GM18505 (cell line): ENCODE data around the gene MLNR.

ENCODE experiments used
- ATAC-seq: cut with Tn5 transposase; IDR thresholded peaks from one replicate; pipeline ENCODE4 v1.9.1; 2021; ENCODE audit not compliant: unreplicated experiment
- POLR2A ChIP-seq: IDR thresholded peaks from 4 replicates; pipeline ENCODE4 v1.6.1; 2011; ENCODE audit warnings: borderline replicate concordance; ENCODE audit not compliant: insufficient read depth, insufficient read length; ENCODE audit errors: extremely low read depth

MLNR gene

GRCh38 chr13:49220036-49220855, at the start of gene MLNR:
MLNR (plus strand) TSS chr13:49220338; CDS start chr13:49220338, 0 bp downstream.
- no peak for TF ChIP-seq POLR2A

GRCh38 chr13:49171359-49171758, 48.8 kb upstream of the MLNR start:
- no peak for TF ChIP-seq POLR2A
- no peak for ATAC-seq

More at GRCh38 chr13:49220036-49220855, at the start of gene MLNR:
- no peak for ATAC-seq

GRCh38 chr13:49183672-49184325, 36.3 kb upstream of the MLNR start:
- no peak for ATAC-seq
- no peak for TF ChIP-seq POLR2A

- TF ChIP-seq POLR2A, result no peak
- ATAC-seq, result no peak
Observed at GRCh38 chr13:49184621-49185020, 35.5 kb upstream of the MLNR start.

- no peak for ATAC-seq
- no peak for TF ChIP-seq POLR2A
Observed at GRCh38 chr13:49185264-49185663, 34.9 kb upstream of the MLNR start.

GRCh38 chr13:49190901-49191300, 29.2 kb upstream of the MLNR start:
- ATAC-seq, result no peak
- TF ChIP-seq POLR2A, result no peak

- ATAC-seq, result no peak
Observed at GRCh38 chr13:49206641-49207040, 13.5 kb upstream of the MLNR start.

GRCh38 chr13:49208619-49209018, 11.5 kb upstream of the MLNR start:
- ATAC-seq, result no peak
- no peak for TF ChIP-seq POLR2A

More at GRCh38 chr13:49206641-49207040, 13.5 kb upstream of the MLNR start:
- no peak for TF ChIP-seq POLR2A

GRCh38 chr13:49210114-49210513, 10.0 kb upstream of the MLNR start:
- TF ChIP-seq POLR2A, result no peak
- ATAC-seq, result no peak

- ATAC-seq, result no peak
- no peak for TF ChIP-seq POLR2A
Observed at GRCh38 chr13:49210669-49211068, 9.5 kb upstream of the MLNR start.

- no peak for TF ChIP-seq POLR2A
- ATAC-seq, result no peak
Observed at GRCh38 chr13:49213539-49213938, 6.6 kb upstream of the MLNR start.

GRCh38 chr13:49213997-49214916, 5.9 kb upstream of the MLNR start:
- ATAC-seq, result no peak
- TF ChIP-seq POLR2A, result no peak

- TF ChIP-seq POLR2A, result no peak
- no peak for ATAC-seq
Observed at GRCh38 chr13:49214917-49215376, 5.2 kb upstream of the MLNR start.

- no peak for ATAC-seq
- no peak for TF ChIP-seq POLR2A
Observed at GRCh38 chr13:49216334-49216733, 3.8 kb upstream of the MLNR start.

GRCh38 chr13:49217962-49218492, 2.1 kb upstream of the MLNR start:
- no peak for ATAC-seq
- no peak for TF ChIP-seq POLR2A
